OCI-LY7 (cell line): Measurements from ENCODE around the gene IL17RA. TPM values are rescaled to one million over a fixed set of nuclear protein-coding genes. Genes with fewer than 3 reads are reported as not detected.

Experiments
- BruUV-seq: library from RNA; stranded (reverse); fragments of 400-500 nt; replicated peaks from 2 replicates; lab custom pipeline; 2021; lab: Mats Ljungman, UMichigan
- CTCF ChIA-PET: fragments of 300-600 bp; sonication (Branson Sonifier 250); formaldehyde crosslinking; loops from one replicate; lab custom pipeline; 2022; ENCODE audit warnings: antibody characterized with exemption; ENCODE audit not compliant: unreplicated experiment; lab: Charles Lee
- POLR2A ChIA-PET: fragments of 300-600 bp; sonication (Branson Sonifier 250); formaldehyde crosslinking; loops from one replicate; lab custom pipeline; 2022; ENCODE audit warnings: antibody characterized with exemption; lab: Charles Lee
- DNase-seq: peaks from one replicate; pipeline ENCODE4 v3.0.0-alpha.2; 2015; ENCODE audit warnings: low spot score
- H2AFZ ChIP-seq: fragments of 200-600 bp; sonication (generic), shearing (Covaris generic); 2 replicates; pipeline ENCODE4 v1.6.1; 2014; ENCODE audit warnings: mild to moderate bottlenecking, antibody characterized with exemption, low read length, moderate library complexity
- H3K27ac ChIP-seq: fragments of 200-600 bp; sonication (generic); 2 replicates; pipeline ENCODE4 v1.5.1; 2014; ENCODE audit warnings: mixed run types, low read depth, mild to moderate bottlenecking, moderate library complexity, low read length, inconsistent platforms; ENCODE audit not compliant: poor library complexity, severe bottlenecking
- H3K36me3 ChIP-seq: fragments of 200-600 bp; sonication (generic); 2 replicates; pipeline ENCODE4 v1.6.1; 2014; ENCODE audit warnings: mild to moderate bottlenecking, antibody characterized with exemption, low read length, moderate library complexity, mixed read lengths; ENCODE audit not compliant: insufficient read depth
- H3K4me1 ChIP-seq: fragments of 200-600 bp; sonication (generic); 2 replicates; pipeline ENCODE4 v1.5.1; 2014; ENCODE audit warnings: mild to moderate bottlenecking, low read length; ENCODE audit not compliant: insufficient read depth, poor library complexity, severe bottlenecking
- H3K4me2 ChIP-seq: fragments of 200-600 bp; sonication (generic); 2 replicates; pipeline ENCODE4 v1.6.1; 2014; ENCODE audit warnings: mild to moderate bottlenecking, low read length
- H3K4me3 ChIP-seq: fragments of 200-600 bp; sonication (generic); 2 replicates; pipeline ENCODE4 v1.5.1; 2014; ENCODE audit warnings: mild to moderate bottlenecking, low read depth, low read length; ENCODE audit not compliant: poor library complexity, severe bottlenecking
- H3K79me2 ChIP-seq: fragments of 200-600 bp; sonication (generic); 2 replicates; pipeline ENCODE4 v1.6.1; 2016; ENCODE audit warnings: low read depth, mild to moderate bottlenecking, low read length, moderate library complexity, mixed read lengths; ENCODE audit not compliant: insufficient read depth
- H3K9me2 ChIP-seq: fragments of 200-600 bp; sonication (generic); 2 replicates; pipeline ENCODE4 v1.6.1; 2016; ENCODE audit warnings: mild to moderate bottlenecking, low read length, mixed read lengths; ENCODE audit not compliant: insufficient read depth
- H3K9me3 ChIP-seq: fragments of 200-600 bp; sonication (generic); 2 replicates; pipeline ENCODE4 v1.6.1; 2014; ENCODE audit warnings: mild to moderate bottlenecking, mixed run types, low read length, mixed read lengths
- H4K20me1 ChIP-seq: fragments of 200-600 bp; sonication (generic); 2 replicates; pipeline ENCODE4 v1.6.1; 2014; ENCODE audit warnings: mild to moderate bottlenecking, antibody characterized with exemption, low read length, moderate library complexity, mixed read lengths; ENCODE audit not compliant: insufficient read depth
- CTCF ChIP-seq: fragments of 200-600 bp; sonication (generic); conservative IDR thresholded peaks from 2 replicates; pipeline ENCODE4 v1.5.1; 2014; ENCODE audit warnings: mild to moderate bottlenecking, antibody characterized with exemption, low read length, moderate library complexity, mixed read lengths
- EZH2phosphoT487 ChIP-seq: fragments of 200-600 bp; sonication (generic); IDR thresholded peaks from 2 replicates; pipeline ENCODE4 v1.6.1; 2018; ENCODE audit warnings: low read depth, borderline replicate concordance, mild to moderate bottlenecking, mixed run types, antibody characterized with exemption, low read length, moderate library complexity, mixed read lengths
- intact Hi-C: fragments of 100-400 bp; cut with micrococcal nuclease; formaldehyde crosslinking; loops from one replicate; pipeline ENCODE4 v1.10.0; 2022; ENCODE audit not compliant: unreplicated experiment
- total RNA-seq, 2 experiments: library from RNA; depleted of rRNA in 1 of 2; stranded (reverse); fragments of >200 nt in 1 of 2; shearing (Covaris generic) in 1 of 2; gene quantifications; 2 replicates each; pipeline ENCODE4 v1.2.3, GENCODE V29; 2014 to 2022

Gene IL17RA
- total RNA-seq, 2 experiments from 2014 or later = 7.8 to 10.9 TPM

- no peak for DNase-seq
- peak overlapping the region; percentile 15; the same call in 1 of the 2 replicates for H3K4me2 ChIP-seq
- POLR2A ChIA-PET = no interaction called here
- no peaks in the 10 kb centered on the region for H3K9me3 ChIP-seq
- H3K36me3 ChIP-seq = peaks cover 24% of the 10 kb centered on the region; the same call in 1 of the 2 replicates
- BruUV-seq = no TSS peak
- H3K79me2 ChIP-seq = no peaks in the 10 kb centered on the region
- CTCF ChIA-PET = no interaction called here
- no peaks in the 10 kb centered on the region for H3K9me2 ChIP-seq
- no peak for TF ChIP-seq CTCF
- TF ChIP-seq EZH2phosphoT487 = no peak
- H3K4me3 ChIP-seq = no peak overlapping the region
- H3K4me1 ChIP-seq = peaks cover 23% of the 10 kb centered on the region
- H3K27ac ChIP-seq = no peak overlapping the region
- no peak overlapping the region for H2AFZ ChIP-seq
- H4K20me1 ChIP-seq = peaks cover 5% of the 10 kb centered on the region
- intact Hi-C loops = no loop called here
Measured at GRCh38 chr22:17097062-17097461, 12.3 kb downstream of the IL17RA start.

GRCh38 chr22:17097701-17098100 lies 12.9 kb downstream of the IL17RA start:
- DNase-seq = no peak
- H3K4me2 ChIP-seq = no peak overlapping the region
- ChIA-PET CTCF (no interaction called here), POLR2A (no interaction called here)
- no peak overlapping the region for H3K27ac ChIP-seq
- H3K36me3 ChIP-seq = peaks cover 28% of the 10 kb centered on the region; the same call in 1 of the 2 replicates
- no peak for TF ChIP-seq EZH2phosphoT487
- TF ChIP-seq CTCF = no peak
- H3K9me2 ChIP-seq = no peaks in the 10 kb centered on the region
- intact Hi-C loops = no loop called here
- H3K4me1 ChIP-seq = peaks cover 23% of the 10 kb centered on the region
- no TSS peak for BruUV-seq
- H4K20me1 ChIP-seq = peaks cover 5% of the 10 kb centered on the region
- no peaks in the 10 kb centered on the region for H3K9me3 ChIP-seq
- no peak overlapping the region for H2AFZ ChIP-seq
- no peaks in the 10 kb centered on the region for H3K79me2 ChIP-seq
- H3K4me3 ChIP-seq = no peak overlapping the region

GRCh38 chr22:17098379-17098819 lies 13.6 kb downstream of the IL17RA start:
- Histone ChIP-seq H3K36me3 (peaks cover 28% of the 10 kb centered on the region; the same call in 1 of the 2 replicates), H3K4me2 (peak overlapping the region; percentile 32; the same call in 1 of the 2 replicates), H4K20me1 (peaks cover 5% of the 10 kb centered on the region), H3K4me3 (no peak overlapping the region), H2AFZ (no peak overlapping the region), H3K79me2 (no peaks in the 10 kb centered on the region), H3K9me3 (no peaks in the 10 kb centered on the region), H3K9me2 (no peaks in the 10 kb centered on the region), H3K4me1 (peaks cover 23% of the 10 kb centered on the region), H3K27ac (no peak overlapping the region)
- CTCF ChIA-PET = no interaction called here
- TF ChIP-seq CTCF (no peak), EZH2phosphoT487 (no peak)
- POLR2A ChIA-PET = interaction anchor here (0.6 kb wide), 1 partner anchor 182 kb away, joined by 3 read pairs; no protein-coding TSS in a partner anchor
- intact Hi-C loops = no loop called here
- peak; percentile 31 for DNase-seq
- BruUV-seq = no TSS peak
